Measurements from ENCODE around the gene AQP12B.
"Not testable (repeated sequence)": the region's sequence is repeated elsewhere in the genome, so short reads cannot be mapped to it uniquely, and the experiment has no call there.

AQP12B gene

GRCh38 chr2:240672701-240673190 is 9.9 kb downstream of the AQP12B start:
- Histone ChIP-seq H3K36me3 (ENCODE audit: control insufficient read depth, insufficient read depth, low read length, severe bottlenecking) (no peaks in the 10 kb centered on the region), H3K9ac (ENCODE audit: low read length) (no peak overlapping the region), H3K4me1 (ENCODE audit: control insufficient read depth, insufficient read depth, low read length) (no peaks in the 10 kb centered on the region), H3K27me3 (replicated peaks; ENCODE audit: control insufficient read depth, insufficient read depth, low read length) (peaks cover 48% of the 10 kb centered on the region), H3K4me3 (ENCODE audit: low read length) (no peak overlapping the region), H3K9me3 (ENCODE audit: control insufficient read depth, low read length) (no peaks in the 10 kb centered on the region)
- no peak for DNase-seq (ENCODE audit: low read depth)

- no peak overlapping the region for H3K4me3 ChIP-seq (ENCODE audit: low read length)
- no peak for DNase-seq (ENCODE audit: low read depth)
- H3K27me3 ChIP-seq (replicated peaks; ENCODE audit: control insufficient read depth, insufficient read depth, low read length), result peaks cover 53% of the 10 kb centered on the region
- H3K36me3 ChIP-seq (ENCODE audit: control insufficient read depth, insufficient read depth, low read length, severe bottlenecking), result no peaks in the 10 kb centered on the region
- H3K4me1 ChIP-seq (ENCODE audit: control insufficient read depth, insufficient read depth, low read length), result no peaks in the 10 kb centered on the region
- H3K9me3 ChIP-seq (ENCODE audit: control insufficient read depth, low read length), result no peaks in the 10 kb centered on the region
- H3K9ac ChIP-seq (ENCODE audit: low read length), result no peak overlapping the region
Measured at GRCh38 chr2:240672076-240672700, 10.5 kb downstream of the AQP12B start.

- no peaks in the 10 kb centered on the region for H3K36me3 ChIP-seq (ENCODE audit: control insufficient read depth, insufficient read depth, low read length, severe bottlenecking)
- H3K9me3 ChIP-seq (ENCODE audit: control insufficient read depth, low read length), result no peaks in the 10 kb centered on the region
- H3K4me1 ChIP-seq (ENCODE audit: control insufficient read depth, insufficient read depth, low read length), result no peaks in the 10 kb centered on the region
- DNase-seq (ENCODE audit: low read depth), result no peak
- H3K4me3 ChIP-seq (ENCODE audit: low read length), result no peak overlapping the region
- peaks cover 62% of the 10 kb centered on the region for H3K27me3 ChIP-seq (replicated peaks; ENCODE audit: control insufficient read depth, insufficient read depth, low read length)
- H3K9ac ChIP-seq (ENCODE audit: low read length), result no peak overlapping the region
Measured at GRCh38 chr2:240670950-240671349, 11.7 kb downstream of the AQP12B start.

- H3K9me3 ChIP-seq (ENCODE audit: control insufficient read depth, low read length), result peaks cover 5% of the 10 kb centered on the region
- no peak overlapping the region for H3K9ac ChIP-seq (ENCODE audit: low read length)
- no peak overlapping the region for H3K4me3 ChIP-seq (ENCODE audit: low read length)
- no peak for DNase-seq (ENCODE audit: low read depth)
- H3K4me1 ChIP-seq (ENCODE audit: control insufficient read depth, insufficient read depth, low read length), result no peaks in the 10 kb centered on the region
- peaks cover 64% of the 10 kb centered on the region for H3K27me3 ChIP-seq (replicated peaks; ENCODE audit: control insufficient read depth, insufficient read depth, low read length)
- H3K36me3 ChIP-seq (ENCODE audit: control insufficient read depth, insufficient read depth, low read length, severe bottlenecking), result no peaks in the 10 kb centered on the region
Measured at GRCh38 chr2:240670402-240670801, 12.3 kb downstream of the AQP12B start.

- H3K9me3 ChIP-seq (ENCODE audit: control insufficient read depth, low read length), result peaks cover 22% of the 10 kb centered on the region
- no peaks in the 10 kb centered on the region for H3K4me1 ChIP-seq (ENCODE audit: control insufficient read depth, insufficient read depth, low read length)
- peaks cover 44% of the 10 kb centered on the region for H3K27me3 ChIP-seq (replicated peaks; ENCODE audit: control insufficient read depth, insufficient read depth, low read length)
- H3K9ac ChIP-seq (ENCODE audit: low read length), result no peak overlapping the region
- H3K36me3 ChIP-seq (ENCODE audit: control insufficient read depth, insufficient read depth, low read length, severe bottlenecking), result no peaks in the 10 kb centered on the region
- DNase-seq (ENCODE audit: low read depth), result no peak
- H3K4me3 ChIP-seq (ENCODE audit: low read length), result no peak overlapping the region
Measured at GRCh38 chr2:240664622-240665021, 18.1 kb downstream of the AQP12B start.

GRCh38 chr2:240663546-240664190 is 19.0 kb downstream of the AQP12B start:
- H3K4me3 ChIP-seq (ENCODE audit: low read length), result no peak overlapping the region
- no peak overlapping the region for H3K9ac ChIP-seq (ENCODE audit: low read length)
- DNase-seq (ENCODE audit: low read depth), result no peak
- no peaks in the 10 kb centered on the region for H3K4me1 ChIP-seq (ENCODE audit: control insufficient read depth, insufficient read depth, low read length)
- H3K27me3 ChIP-seq (replicated peaks; ENCODE audit: control insufficient read depth, insufficient read depth, low read length), result peaks cover 48% of the 10 kb centered on the region
- H3K9me3 ChIP-seq (ENCODE audit: control insufficient read depth, low read length), result peaks cover 23% of the 10 kb centered on the region
- no peaks in the 10 kb centered on the region for H3K36me3 ChIP-seq (ENCODE audit: control insufficient read depth, insufficient read depth, low read length, severe bottlenecking)

- DNase-seq (ENCODE audit: low read depth), result no peak
- Histone ChIP-seq H3K9ac (ENCODE audit: low read length) (no peak overlapping the region), H3K27me3 (replicated peaks; ENCODE audit: control insufficient read depth, insufficient read depth, low read length) (peaks cover 44% of the 10 kb centered on the region), H3K9me3 (ENCODE audit: control insufficient read depth, low read length) (peaks cover 25% of the 10 kb centered on the region), H3K36me3 (ENCODE audit: control insufficient read depth, insufficient read depth, low read length, severe bottlenecking) (no peaks in the 10 kb centered on the region), H3K4me3 (ENCODE audit: low read length) (no peak overlapping the region), H3K4me1 (ENCODE audit: control insufficient read depth, insufficient read depth, low read length) (no peaks in the 10 kb centered on the region)
Measured at GRCh38 chr2:240662681-240663080, 20.0 kb downstream of the AQP12B start.

- H3K4me3 ChIP-seq (ENCODE audit: low read length); H3K36me3 ChIP-seq (ENCODE audit: control insufficient read depth, insufficient read depth, low read length, severe bottlenecking); DNase-seq (ENCODE audit: low read depth); H3K4me1 ChIP-seq (ENCODE audit: control insufficient read depth, insufficient read depth, low read length); H3K9ac ChIP-seq (ENCODE audit: low read length): not testable (repeated sequence)
- peaks cover 19% of the 10 kb centered on the region for H3K9me3 ChIP-seq (ENCODE audit: control insufficient read depth, low read length)
- peaks cover 53% of the 10 kb centered on the region for H3K27me3 ChIP-seq (replicated peaks; ENCODE audit: control insufficient read depth, insufficient read depth, low read length)
Measured at GRCh38 chr2:240659883-240660282, 22.8 kb downstream of the AQP12B start.

GRCh38 chr2:240655931-240656886 is 26.5 kb downstream of the AQP12B start:
- no peak for DNase-seq (ENCODE audit: low read depth)
- Histone ChIP-seq H3K4me1 (ENCODE audit: control insufficient read depth, insufficient read depth, low read length) (no peaks in the 10 kb centered on the region), H3K9ac (ENCODE audit: low read length) (no peak overlapping the region), H3K36me3 (ENCODE audit: control insufficient read depth, insufficient read depth, low read length, severe bottlenecking) (no peaks in the 10 kb centered on the region), H3K9me3 (ENCODE audit: control insufficient read depth, low read length) (peaks cover 19% of the 10 kb centered on the region), H3K27me3 (replicated peaks; ENCODE audit: control insufficient read depth, insufficient read depth, low read length) (peaks cover 63% of the 10 kb centered on the region), H3K4me3 (ENCODE audit: low read length) (no peak overlapping the region)

GRCh38 chr2:240651185-240651584 is 31.5 kb downstream of the AQP12B start:
- Histone ChIP-seq H3K27me3 (replicated peaks; ENCODE audit: control insufficient read depth, insufficient read depth, low read length) (peaks cover 90% of the 10 kb centered on the region), H3K4me1 (ENCODE audit: control insufficient read depth, insufficient read depth, low read length) (no peaks in the 10 kb centered on the region)

More at GRCh38 chr2:240651185-240651584, 31.5 kb downstream of the AQP12B start:
- H3K36me3 ChIP-seq (ENCODE audit: control insufficient read depth, insufficient read depth, low read length, severe bottlenecking), result no peaks in the 10 kb centered on the region
- H3K9ac ChIP-seq (ENCODE audit: low read length), result no peak overlapping the region
- no peak overlapping the region for H3K4me3 ChIP-seq (ENCODE audit: low read length)
- no peak for DNase-seq (ENCODE audit: low read depth)
- H3K9me3 ChIP-seq (ENCODE audit: control insufficient read depth, low read length), result peaks cover 19% of the 10 kb centered on the region

Data from adipocyte (in vitro differentiated cells).